B cell (primary cell): ENCODE results near the gene ITGB4. TPM values are rescaled to one million over a fixed set of nuclear protein-coding genes. Genes with fewer than 3 reads are reported as not detected.

Experiments used
- ATAC-seq: fragments of 200-7000 bp; cut with Tn5 transposase; one replicate; pipeline ENCODE4 v1.10.0; 2021; ENCODE audit warnings: low read depth, mild to moderate bottlenecking, moderate number of reproducible peaks, moderate library complexity
- CTCF ChIA-PET: fragments of 350-600 bp; sonication (Branson Sonifier 250); formaldehyde crosslinking; loops from one replicate; lab custom pipeline; 2021; ENCODE audit warnings: antibody characterized with exemption, inconsistent platforms; lab: Charles Lee
- POLR2A ChIA-PET: fragments of 350-600 bp; sonication (Branson Sonifier 250); formaldehyde crosslinking; loops from one replicate; lab custom pipeline; 2021; ENCODE audit warnings: antibody characterized with exemption; lab: Charles Lee
- DNase-seq: peaks from one replicate; pipeline ENCODE4 v3.0.0; 2013
- H2AFZ ChIP-seq: 2 replicates; pipeline ENCODE4 v1.6.1; 2012; ENCODE audit warnings: mild to moderate bottlenecking, low read depth, low read length; ENCODE audit not compliant: insufficient read depth, poor library complexity, severe bottlenecking
- H3K27ac ChIP-seq, 2 donors: 1 replicate in 1 of 2; 2 replicates in 1 of 2; pipeline ENCODE4 v1.5.1; 2012 to 2013; ENCODE audit warnings: low read length in 2 of 2, mild to moderate bottlenecking in 2 of 2, moderate library complexity in 1 of 2
- H3K27me3 ChIP-seq, 4 experiments: fragments of 200-600 bp in 1 of 4; sonication (generic) in 1 of 4; replicated peaks in 1 of 4; 1 replicate in 2 of 4; 2 replicates in 2 of 4; pipeline versions ENCODE4 v1.6.1 to v1.7.0; 2013 to 2016; ENCODE audit warnings: low read length in 3 of 4, mild to moderate bottlenecking in 2 of 4, mixed read lengths in 1 of 4, moderate library complexity in 1 of 4; ENCODE audit not compliant: insufficient read depth in 4 of 4, control insufficient read depth in 3 of 4; ENCODE audit errors: control extremely low read depth in 1 of 4
- H3K36me3 ChIP-seq, 2 experiments: replicated peaks in 1 of 2; 1 replicate in 1 of 2; 2 replicates in 1 of 2; pipeline versions ENCODE4 v1.6.1 to v1.7.1; 2013; ENCODE audit warnings: low read length in 1 of 2; ENCODE audit not compliant: insufficient read depth in 2 of 2, control insufficient read depth in 1 of 2; ENCODE audit errors: control extremely low read depth in 1 of 2, extremely low read depth in 1 of 2
- H3K4me1 ChIP-seq, 2 donors: fragments of 200-600 bp in 1 of 2; sonication (generic) in 1 of 2; 1 replicate in 1 of 2; 2 replicates in 1 of 2; pipeline versions ENCODE4 v1.5.1 to v1.6.1; 2013 to 2017; ENCODE audit warnings: low read length in 2 of 2; ENCODE audit not compliant: control insufficient read depth in 2 of 2, insufficient read depth in 2 of 2
- H3K4me2 ChIP-seq: replicated peaks from 2 replicates; pipeline ENCODE3; 2012; ENCODE audit warnings: mild to moderate bottlenecking, low read depth, low read length; ENCODE audit not compliant: poor library complexity, severe bottlenecking
- H3K4me3 ChIP-seq, 5 experiments: fragments of 200-600 bp in 1 of 5; sonication (generic) in 1 of 5; 1 replicate in 3 of 5; 2 replicates in 2 of 5; pipeline versions ENCODE4 v1.5.1 to v1.7.0; 2011 to 2016; ENCODE audit warnings: low read length in 4 of 5, mild to moderate bottlenecking in 4 of 5, low read depth in 2 of 5, control low read depth in 1 of 5, moderate library complexity in 1 of 5; ENCODE audit not compliant: insufficient read depth in 1 of 5; ENCODE audit errors: control extremely low read depth in 1 of 5, extremely low read depth in 1 of 5
- H3K79me2 ChIP-seq: fragments of 200-600 bp; sonication (generic); one replicate; pipeline ENCODE4 v1.6.0; 2016; ENCODE audit warnings: low read length; ENCODE audit not compliant: control insufficient read depth, insufficient read depth
- H3K9ac ChIP-seq: fragments of 200-600 bp; sonication (generic); 2 replicates; pipeline ENCODE4 v1.6.1; 2017; ENCODE audit warnings: mild to moderate bottlenecking, low read length, moderate library complexity
- H3K9me3 ChIP-seq, 3 donors: one replicate each; pipeline versions ENCODE4 v1.6.1 to v1.7.1; 2013; ENCODE audit warnings: low read length in 2 of 3; ENCODE audit not compliant: control insufficient read depth in 2 of 3, insufficient read depth in 1 of 3; ENCODE audit errors: control extremely low read depth in 1 of 3
- H4K20me1 ChIP-seq: 2 replicates; pipeline ENCODE4 v1.6.0; 2012; ENCODE audit warnings: mild to moderate bottlenecking, low read length; ENCODE audit not compliant: insufficient read depth, control insufficient read depth, poor library complexity, severe bottlenecking
- H3K27ac Mint-ChIP-seq: one replicate; pipeline ENCODE4 v1.8.0; 2021; ENCODE audit warnings: mixed read lengths
- H3K27me3 Mint-ChIP-seq: one replicate; pipeline ENCODE4 v1.8.0; 2021; ENCODE audit warnings: mixed read lengths
- H3K4me1 Mint-ChIP-seq: one replicate; pipeline ENCODE4 v1.8.0; 2021; ENCODE audit warnings: mixed read lengths
- H3K4me3 Mint-ChIP-seq: one replicate; pipeline ENCODE4 v1.8.0; 2021; ENCODE audit warnings: mixed read lengths
- H3K9me3 Mint-ChIP-seq: one replicate; pipeline ENCODE4 v1.8.0; 2022; ENCODE audit warnings: mixed read lengths; ENCODE audit not compliant: insufficient read depth
- CTCF ChIP-seq: fragments of 200-600 bp; IDR thresholded peaks from one replicate; pipeline ENCODE4 v1.8.0; 2022; ENCODE audit warnings: antibody characterized with exemption, mild to moderate bottlenecking
- EZH2 ChIP-seq: IDR thresholded peaks from 2 replicates; pipeline ENCODE4 v1.6.1; 2012; ENCODE audit warnings: borderline replicate concordance, low read depth, mild to moderate bottlenecking, moderate library complexity, low read length; ENCODE audit not compliant: insufficient read depth, poor library complexity, severe bottlenecking
- WGBS: methylation state at CpG from one replicate; pipeline ENCODE4 v1.1.5; 2013; ENCODE audit warnings: missing lambda C conversion rate; ENCODE audit not compliant: insufficient coverage; 5-methylcytosine and 5-hydroxymethylcytosine counted together
- intact Hi-C: fragments of 100-400 bp; cut with micrococcal nuclease; formaldehyde crosslinking; loops from one replicate; pipeline ENCODE4 v1.10.0; 2022
- polyA plus RNA-seq: library from polyadenylated mRNA; depleted of rRNA; stranded (reverse); fragments of >200 nt; gene quantifications from 2 replicates; pipeline ENCODE4 v1.2.3, GENCODE V29; 2012
- total RNA-seq, 2 donors: library from RNA; stranded (reverse); fragments of 120-200 nt in 1 of 2; gene quantifications; 1 replicate in 1 of 2; 2 replicates in 1 of 2; pipeline versions ENCODE4 v1.2.3 to v1.2.4, GENCODE V29; 2013 to 2022

The ITGB4 gene
- total and polyA plus RNA-seq, 2 donors (not counting 1 experiment from before 2014, with no cell fraction given): 0.12 to 0.81 TPM

- POLR2A ChIA-PET: interaction anchor here (1.0 kb wide), 1 partner anchor 10 kb away, joined by 3 read pairs; the partner anchor contains the start of genes RECQL5 and SAP30BP
- H3K4me3 ChIP-seq: no peak overlapping the region
- no peak overlapping the region for H3K9ac ChIP-seq
- no peak overlapping the region for H3K27ac Mint-ChIP-seq
- WGBS: no CpG with 5 or more reads among the region's 3 CpGs
- H2AFZ ChIP-seq: no peak overlapping the region
- no peaks in the 10 kb centered on the region for H3K9me3 ChIP-seq
- TF ChIP-seq CTCF (no peak), EZH2 (no peak)
- H3K79me2 ChIP-seq: peaks cover 79% of the 10 kb centered on the region
- H3K4me1 Mint-ChIP-seq: peaks cover 13% of the 10 kb centered on the region
- no peak overlapping the region for H3K4me2 ChIP-seq
- no peaks in the 10 kb centered on the region for H3K9me3 Mint-ChIP-seq
- peaks cover 61% of the 10 kb centered on the region for H4K20me1 ChIP-seq
- H3K36me3 ChIP-seq: peaks cover 10 to 58% of the 10 kb centered on the region in 2 experiments
- H3K27me3 Mint-ChIP-seq: no peaks in the 10 kb centered on the region
- DNase-seq (no peak), ATAC-seq (no peak)
- CTCF ChIA-PET: interaction anchor here (0.7 to 10.1 kb wide), 10 partner anchors 10 to 350 kb away, joined by 3 to 144 read pairs (median 6); partner anchors contain the start of gene RECQL5
- H3K27ac ChIP-seq: no peak overlapping the region
- peaks cover 0 to 2% of the 10 kb centered on the region in 2 donors for H3K4me1 ChIP-seq
- no peaks in the 10 kb centered on the region for H3K27me3 ChIP-seq
- no peak overlapping the region for H3K4me3 Mint-ChIP-seq
- intact Hi-C loops: no loop called here
Observed at GRCh38 chr17:75676461-75676860, 44.8 kb upstream of the ITGB4 start.

- Histone ChIP-seq H3K36me3 (peaks cover 4 to 33% of the 10 kb centered on the region in 2 experiments), H3K79me2 (peaks cover 89% of the 10 kb centered on the region), H3K27me3 (no peaks in the 10 kb centered on the region), H3K27ac (no peak overlapping the region), H4K20me1 (peaks cover 62% of the 10 kb centered on the region), H3K4me3 (no peak overlapping the region), H3K4me2 (no peak overlapping the region), H3K9me3 (no peaks in the 10 kb centered on the region), H3K9ac (no peak overlapping the region), H2AFZ (no peak overlapping the region), H3K4me1 (peaks cover 0 to 2% of the 10 kb centered on the region in 2 donors)
- ChIA-PET POLR2A (no interaction called here), CTCF (interaction anchor here (10.1 kb wide), 1 partner anchor 68 kb away, joined by 144 read pairs; no protein-coding TSS in a partner anchor)
- DNase-seq (no peak), ATAC-seq (no peak)
- intact Hi-C loops: no loop called here
- Mint-ChIP-seq H3K27ac (no peak overlapping the region), H3K27me3 (no peaks in the 10 kb centered on the region), H3K9me3 (no peaks in the 10 kb centered on the region), H3K4me3 (no peak overlapping the region), H3K4me1 (peaks cover 19% of the 10 kb centered on the region)
- TF ChIP-seq EZH2 (no peak), CTCF (no peak)
- 99% methylated on average over 8 of the region's 11 CpGs for WGBS
Observed at GRCh38 chr17:75679706-75680211, 41.5 kb upstream of the ITGB4 start.
